Transverse colon (tissue), 4 donors: ENCODE results near the gene POLR2F. TPM values are rescaled to one million over a fixed set of nuclear protein-coding genes. Genes with fewer than 3 reads are reported as not detected.
A peak's percentile ranks its signal among the peaks of the same experiment; 100 is the strongest.

Experiments used
- DNase-seq: peaks from one replicate; pipeline ENCODE4 v3.0.0-alpha.2; 2019
- H3K27ac ChIP-seq, 4 donors: fragments of 200-600 bp; sonication (generic); 2 replicates each; pipeline ENCODE4 v1.5.1; 2016 to 2018; ENCODE audit warnings: inconsistent platforms in 4 of 4
- H3K27me3 ChIP-seq: fragments of 200-600 bp; sonication (generic); 2 replicates; pipeline ENCODE4 v1.5.1; 2017; ENCODE audit warnings: inconsistent platforms
- H3K36me3 ChIP-seq, 4 donors: fragments of 200-600 bp; sonication (generic); 2 replicates each; pipeline ENCODE4 v1.5.1; 2017 to 2019; ENCODE audit warnings: inconsistent platforms in 4 of 4
- H3K4me1 ChIP-seq, 4 donors: fragments of 200-600 bp; sonication (generic); 2 replicates each; pipeline ENCODE4 v1.5.1; 2017 to 2020; ENCODE audit warnings: inconsistent platforms in 4 of 4
- H3K4me3 ChIP-seq, 4 donors: fragments of 200-600 bp; sonication (generic); 1 replicate in 1 of 4; 2 replicates in 3 of 4; pipeline versions ENCODE4 v1.5.1 to v1.6.1; 2017 to 2019; ENCODE audit warnings: inconsistent platforms in 4 of 4
- H3K9me3 ChIP-seq, 2 donors: fragments of 200-600 bp; sonication (generic); 2 replicates each; pipeline ENCODE4 v1.5.1; 2017 to 2019; ENCODE audit warnings: inconsistent platforms in 2 of 2
- EP300 ChIP-seq: sonication (generic); formaldehyde crosslinking; IDR thresholded peaks from one replicate; pipeline ENCODE4 v1.6.1; 2017; ENCODE audit warnings: antibody characterized with exemption, low read depth
- POLR2A ChIP-seq: fragments of 450-650 bp; IDR thresholded peaks from one replicate; pipeline ENCODE4 v1.6.1; 2016; ENCODE audit warnings: antibody characterized with exemption, mild to moderate bottlenecking, moderate library complexity
- POLR2AphosphoS5 ChIP-seq, 3 donors: sonication (generic); formaldehyde crosslinking; IDR thresholded peaks; one replicate each; pipeline ENCODE4 v1.6.1; 2016; ENCODE audit warnings: antibody characterized with exemption in 3 of 3
- WGBS, 2 donors: methylation state at CpG; one replicate each; pipeline ENCODE4 v1.1.5; 2018; ENCODE audit warnings: low coverage in 1 of 2; 5-methylcytosine and 5-hydroxymethylcytosine counted together
- in situ Hi-C, 4 donors: fragments of 200-750 bp; cut with MboI; loops; one replicate each; pipeline versions ENCODE4 v1.15.0 to v1.15.1; 2017; ENCODE audit warnings: low sequenced_read_pairs in 3 of 4, low pct_ligation_motif_present in 1 of 4, low pct_unique_long_range_greater_than_20kb in 1 of 4
- intact Hi-C: fragments of 100-400 bp; cut with DNase I; formaldehyde crosslinking; loops from one replicate; pipeline ENCODE4 v1.15.1; 2023; ENCODE audit warnings: low total_unique reads
- total RNA-seq, 4 donors: library from RNA; depleted of rRNA; stranded (reverse); fragments of >200 nt; gene quantifications; one replicate each; pipeline ENCODE4 v1.1.0, GENCODE V29; 2016
- TF ChIP-seq, protein P1 (sequence below), 5 experiments: fragments of 200-600 bp in 3 of 5; fragments of 450-650 bp in 2 of 5; sonication (generic) in 3 of 5; IDR thresholded peaks; 1 replicate in 2 of 5; 2 replicates in 3 of 5; pipeline ENCODE4 v1.5.1; 2016 to 2017; ENCODE audit warnings: antibody characterized with exemption in 5 of 5, inconsistent platforms in 3 of 5, mild to moderate bottlenecking in 2 of 5, moderate library complexity in 1 of 5

Gene POLR2F
- total RNA-seq, 4 donors from 2014 or later = 7.6 to 65.5 (median 32.6) TPM

DNA sequence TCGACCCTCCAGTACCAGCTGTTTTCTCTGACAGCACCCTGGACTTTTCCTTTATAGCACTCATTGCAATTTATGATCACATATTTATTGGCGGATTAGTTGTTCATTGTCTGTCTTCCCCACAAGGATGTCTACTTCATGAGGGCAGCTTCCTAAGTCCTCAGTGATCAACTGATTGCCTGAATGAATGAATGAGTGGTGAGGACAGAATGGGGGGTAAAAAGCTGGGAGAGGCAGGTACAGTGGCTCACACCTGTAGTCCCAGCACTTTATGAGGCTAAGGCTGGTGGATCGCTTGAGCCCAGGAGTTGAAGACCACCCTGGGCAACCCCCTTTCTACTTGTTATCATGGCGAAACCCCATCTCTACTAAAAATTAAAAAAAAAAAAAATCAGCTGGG is 42.0 kb downstream of the POLR2F start:
- Histone ChIP-seq H3K27ac (no peak overlapping the region), H3K27me3 (no peaks in the 10 kb centered on the region), H3K9me3 (no peaks in the 10 kb centered on the region), H3K4me3 (no peak overlapping the region), H3K4me1 (no peaks in the 10 kb centered on the region), H3K36me3 (no peaks in the 10 kb centered on the region)
- in situ Hi-C loops (no loop called here), intact Hi-C loops (no loop called here)
- no peak for TF ChIP-seq POLR2AphosphoS5 (IDR thresholded peaks at IDR 0.05)
- TF ChIP-seq EP300 = no peak
- TF ChIP-seq, protein P1, sequence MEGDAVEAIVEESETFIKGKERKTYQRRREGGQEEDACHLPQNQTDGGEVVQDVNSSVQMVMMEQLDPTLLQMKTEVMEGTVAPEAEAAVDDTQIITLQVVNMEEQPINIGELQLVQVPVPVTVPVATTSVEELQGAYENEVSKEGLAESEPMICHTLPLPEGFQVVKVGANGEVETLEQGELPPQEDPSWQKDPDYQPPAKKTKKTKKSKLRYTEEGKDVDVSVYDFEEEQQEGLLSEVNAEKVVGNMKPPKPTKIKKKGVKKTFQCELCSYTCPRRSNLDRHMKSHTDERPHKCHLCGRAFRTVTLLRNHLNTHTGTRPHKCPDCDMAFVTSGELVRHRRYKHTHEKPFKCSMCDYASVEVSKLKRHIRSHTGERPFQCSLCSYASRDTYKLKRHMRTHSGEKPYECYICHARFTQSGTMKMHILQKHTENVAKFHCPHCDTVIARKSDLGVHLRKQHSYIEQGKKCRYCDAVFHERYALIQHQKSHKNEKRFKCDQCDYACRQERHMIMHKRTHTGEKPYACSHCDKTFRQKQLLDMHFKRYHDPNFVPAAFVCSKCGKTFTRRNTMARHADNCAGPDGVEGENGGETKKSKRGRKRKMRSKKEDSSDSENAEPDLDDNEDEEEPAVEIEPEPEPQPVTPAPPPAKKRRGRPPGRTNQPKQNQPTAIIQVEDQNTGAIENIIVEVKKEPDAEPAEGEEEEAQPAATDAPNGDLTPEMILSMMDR (IDR thresholded peaks at IDR 0.05) = no peak
- TF ChIP-seq POLR2A = no peak
- 86% methylated on average over 4 of the region's 4 CpGs; no CpG with 5 or more reads in 1 of the 2 donors for WGBS, 2 donors
- DNase-seq = no peak

GRCh38 chr22:37996079-37996478 is 42.6 kb downstream of the POLR2F start:
- Histone ChIP-seq H3K4me3 (no peak overlapping the region), H3K27ac (no peak overlapping the region), H3K27me3 (no peaks in the 10 kb centered on the region), H3K4me1 (no peaks in the 10 kb centered on the region), H3K9me3 (no peaks in the 10 kb centered on the region), H3K36me3 (no peaks in the 10 kb centered on the region)
- TF ChIP-seq EP300 (no peak), POLR2AphosphoS5 (IDR thresholded peaks at IDR 0.05) (no peak), POLR2A (no peak)
- TF ChIP-seq, protein P1 (IDR thresholded peaks at IDR 0.05) = no peak
- DNase-seq = no peak
- intact Hi-C loops = no loop called here
- WGBS, 2 donors = 30 to 83% methylated on average over 1 to 3 of the region's 4 CpGs
- in situ Hi-C loops = no loop called here

DNA sequence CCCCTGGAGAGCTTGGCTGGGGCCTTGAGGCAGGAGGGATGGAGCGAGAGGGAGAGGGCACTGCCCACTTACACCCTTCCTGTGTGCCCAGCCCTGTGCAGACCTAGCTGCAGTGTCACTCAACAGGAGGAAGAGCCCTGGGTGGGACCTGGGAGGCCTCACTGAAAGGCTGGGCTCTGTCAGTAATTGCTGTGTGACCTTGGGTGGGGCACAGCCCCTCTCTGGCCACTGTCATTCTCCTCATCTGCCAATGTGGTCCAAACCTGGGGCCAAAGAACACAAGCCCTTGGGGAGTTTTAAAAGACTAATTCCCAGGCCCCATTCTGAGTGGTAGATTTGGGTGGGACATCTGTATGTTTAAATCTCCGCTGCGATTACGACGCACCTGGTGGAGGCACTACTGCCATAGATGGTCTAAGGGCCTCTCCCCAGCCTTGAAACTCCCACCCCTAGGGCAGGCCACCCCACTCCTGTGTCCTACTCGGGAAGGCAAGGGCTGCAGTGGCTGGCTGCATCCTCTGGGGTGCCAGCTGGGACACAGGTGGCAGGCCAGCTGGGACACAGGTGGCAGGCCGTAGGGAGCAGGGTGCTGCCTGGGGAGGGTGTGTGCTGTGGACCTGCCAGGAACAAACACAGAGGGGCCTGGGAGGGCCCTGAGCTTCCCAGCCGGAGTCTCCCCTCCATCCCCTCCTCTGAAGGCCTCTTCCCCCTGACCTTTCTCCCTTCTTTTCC is 43.2 kb downstream of the POLR2F start:
- Histone ChIP-seq H3K27me3 (no peaks in the 10 kb centered on the region), H3K27ac (no peak overlapping the region), H3K4me3 (no peak overlapping the region), H3K4me1 (no peaks in the 10 kb centered on the region), H3K36me3 (no peaks in the 10 kb centered on the region), H3K9me3 (no peaks in the 10 kb centered on the region)
- WGBS, 2 donors = 80 to 81% methylated on average over 1 to 8 of the region's 8 CpGs
- intact Hi-C loops = no loop called here
- TF ChIP-seq POLR2AphosphoS5 (IDR thresholded peaks at IDR 0.05) (peak; percentile 53 to 89 (median 56)), EP300 (no peak), POLR2A (no peak)
- TF ChIP-seq, protein P1 (IDR thresholded peaks at IDR 0.05) = peak in 1 of 5 experiments; percentile 5
- DNase-seq = no peak
- in situ Hi-C loops = no loop called here

DNA sequence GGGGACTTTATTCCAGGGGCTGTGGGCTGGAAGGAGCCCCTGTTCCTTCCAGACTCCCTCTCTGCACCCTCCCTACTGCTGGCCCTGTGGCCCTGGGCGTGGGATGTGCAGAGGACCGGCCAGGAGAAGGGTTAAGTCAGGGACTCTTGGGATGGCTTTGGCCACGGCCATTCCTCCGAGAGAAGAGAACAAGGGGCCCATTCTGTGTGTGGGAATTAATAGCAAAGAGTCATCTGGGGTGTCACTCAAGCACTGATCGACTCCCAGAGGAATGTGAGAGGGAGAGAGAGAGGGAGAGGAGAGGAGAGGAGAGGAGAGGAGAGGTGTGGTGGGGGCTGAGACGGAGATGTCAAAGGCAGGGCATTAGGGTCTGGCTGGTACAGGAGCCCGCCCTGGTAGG is 45.0 kb downstream of the POLR2F start:
- WGBS, 2 donors = 65% methylated on average over 7 of the region's 7 CpGs; no CpG with 5 or more reads in 1 of the 2 donors
- Histone ChIP-seq H3K27me3 (no peaks in the 10 kb centered on the region), H3K4me1 (no peaks in the 10 kb centered on the region), H3K36me3 (no peaks in the 10 kb centered on the region), H3K27ac (peak overlapping the region in 2 of 4 donors; percentile 13 to 58), H3K4me3 (no peak overlapping the region), H3K9me3 (no peaks in the 10 kb centered on the region)
- no peak for DNase-seq
- TF ChIP-seq EP300 = no peak
- no peak for TF ChIP-seq POLR2AphosphoS5 (IDR thresholded peaks at IDR 0.05)
- TF ChIP-seq POLR2A = no peak
- TF ChIP-seq, protein P1 (IDR thresholded peaks at IDR 0.05) = no peak
- intact Hi-C loops (no loop called here), in situ Hi-C loops (no loop called here)
